ENCODE data around the gene LIN9. TPM values are rescaled to one million over a fixed set of nuclear protein-coding genes. Genes with fewer than 3 reads are reported as not detected.
A peak's percentile ranks its signal among the peaks of the same experiment; 100 is the strongest.

LIN9 gene
- total RNA-seq, 1 donor from 2014 or later, result 4.6 TPM

DNA sequence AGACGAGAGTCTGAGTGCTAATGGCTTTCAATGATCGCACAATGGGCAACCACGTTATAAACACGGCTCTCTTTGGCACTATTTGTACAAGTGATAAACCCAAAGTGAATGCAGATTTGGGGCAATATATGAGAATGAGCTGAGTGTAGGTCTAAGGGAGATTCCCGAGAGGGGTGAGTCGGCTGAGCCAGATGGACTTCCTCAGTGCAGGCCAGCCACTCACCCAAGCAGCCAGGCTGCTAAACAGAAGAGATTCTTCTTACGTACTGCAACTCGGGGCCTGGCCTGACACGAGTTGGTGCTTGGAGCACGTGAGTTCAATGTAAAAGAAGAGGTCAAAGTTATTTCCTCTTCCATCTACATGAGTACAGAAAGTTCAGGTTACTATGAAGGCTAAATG lies 91.7 kb downstream of the LIN9 start:
- Histone ChIP-seq H3K27ac (no peak overlapping the region), H3K9me3 (no peaks in the 10 kb centered on the region), H3K4me3 (no peak overlapping the region), H3K4me1 (no peaks in the 10 kb centered on the region), H3K36me3 (no peaks in the 10 kb centered on the region), H3K27me3 (no peaks in the 10 kb centered on the region)
- TF ChIP-seq CTCF (IDR thresholded peaks at IDR 0.05), result no peak
- no peak for ATAC-seq
- no peak for DNase-seq
- intact Hi-C loops (cut with DNase I), result no loop called here

DNA sequence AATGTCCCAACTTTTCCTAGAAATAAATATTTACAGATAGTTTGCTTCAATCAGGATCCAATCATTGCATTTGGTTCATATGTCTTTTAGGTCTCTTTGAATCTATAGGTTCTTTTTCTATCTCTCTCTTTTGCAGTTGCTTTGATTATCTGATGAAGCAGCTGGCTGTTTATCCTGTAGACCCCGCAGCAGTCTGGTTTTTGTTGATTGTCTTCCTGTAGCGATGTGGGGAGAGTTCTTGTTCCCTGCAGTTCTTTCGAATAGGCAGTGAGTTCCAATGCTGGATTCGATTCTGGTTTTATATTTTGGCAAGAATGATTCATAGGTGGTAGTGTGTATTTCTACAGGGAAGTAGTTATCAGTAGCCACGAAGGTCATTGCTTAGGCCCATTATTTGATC lies 92.9 kb downstream of the LIN9 start:
- Histone ChIP-seq H3K4me3 (no peak overlapping the region), H3K4me1 (no peaks in the 10 kb centered on the region), H3K27ac (no peak overlapping the region), H3K36me3 (no peaks in the 10 kb centered on the region), H3K9me3 (no peaks in the 10 kb centered on the region), H3K27me3 (no peaks in the 10 kb centered on the region)
- ATAC-seq (no peak), DNase-seq (no peak)
- TF ChIP-seq CTCF (IDR thresholded peaks at IDR 0.05), result no peak
- intact Hi-C loops (cut with DNase I), result no loop called here

- intact Hi-C loops (cut with DNase I), result no loop called here
- no peak for TF ChIP-seq CTCF (IDR thresholded peaks at IDR 0.05)
- H3K4me3 ChIP-seq, result no peak overlapping the region
- H3K9me3 ChIP-seq, result no peaks in the 10 kb centered on the region
- no peaks in the 10 kb centered on the region for H3K27me3 ChIP-seq
- no peaks in the 10 kb centered on the region for H3K4me1 ChIP-seq
- H3K27ac ChIP-seq, result no peak overlapping the region
- ATAC-seq, result peak; percentile 25
- DNase-seq, result no peak
- H3K36me3 ChIP-seq, result no peaks in the 10 kb centered on the region
Observed at GRCh38 chr1:226215239-226215638, 93.7 kb downstream of the LIN9 start.

- DNase-seq, result no peak
- no peaks in the 10 kb centered on the region for H3K4me1 ChIP-seq
- H3K4me3 ChIP-seq, result no peak overlapping the region
- no peaks in the 10 kb centered on the region for H3K36me3 ChIP-seq
- intact Hi-C loops (cut with DNase I), result no loop called here
- ATAC-seq, result no peak
- H3K9me3 ChIP-seq, result no peaks in the 10 kb centered on the region
- no peak overlapping the region for H3K27ac ChIP-seq
- TF ChIP-seq CTCF (IDR thresholded peaks at IDR 0.05), result no peak
- no peaks in the 10 kb centered on the region for H3K27me3 ChIP-seq
Observed at GRCh38 chr1:226212545-226212944, 96.4 kb downstream of the LIN9 start.

GRCh38 chr1:226211181-226211821 lies 97.7 kb downstream of the LIN9 start:
- TF ChIP-seq CTCF (IDR thresholded peaks at IDR 0.05), result no peak
- ATAC-seq (no peak), DNase-seq (no peak)
- H3K27ac ChIP-seq, result no peak overlapping the region
- intact Hi-C loops (cut with DNase I), result no loop called here
- no peaks in the 10 kb centered on the region for H3K27me3 ChIP-seq
- no peaks in the 10 kb centered on the region for H3K4me1 ChIP-seq
- H3K9me3 ChIP-seq, result no peaks in the 10 kb centered on the region
- no peaks in the 10 kb centered on the region for H3K36me3 ChIP-seq
- H3K4me3 ChIP-seq, result no peak overlapping the region
